OCI-LY7 (cell line): ENCODE results near the gene ERMN.

Experiments
- EZH2phosphoT487 ChIP-seq: fragments of 200-600 bp; sonication (generic); IDR thresholded peaks from 2 replicates; pipeline ENCODE4 v1.6.1; 2018; ENCODE audit warnings: low read depth, borderline replicate concordance, mild to moderate bottlenecking, mixed run types, antibody characterized with exemption, low read length, moderate library complexity, mixed read lengths
- TF ChIP-seq, protein P1 (sequence below): fragments of 200-600 bp; sonication (generic); conservative IDR thresholded peaks from 2 replicates; pipeline ENCODE4 v1.5.1; 2014; ENCODE audit warnings: mild to moderate bottlenecking, antibody characterized with exemption, low read length, moderate library complexity, mixed read lengths

GRCh38 chr2:157327200-157327599 is 1.6 kb upstream of the ERMN start:
- TF ChIP-seq, protein P1, sequence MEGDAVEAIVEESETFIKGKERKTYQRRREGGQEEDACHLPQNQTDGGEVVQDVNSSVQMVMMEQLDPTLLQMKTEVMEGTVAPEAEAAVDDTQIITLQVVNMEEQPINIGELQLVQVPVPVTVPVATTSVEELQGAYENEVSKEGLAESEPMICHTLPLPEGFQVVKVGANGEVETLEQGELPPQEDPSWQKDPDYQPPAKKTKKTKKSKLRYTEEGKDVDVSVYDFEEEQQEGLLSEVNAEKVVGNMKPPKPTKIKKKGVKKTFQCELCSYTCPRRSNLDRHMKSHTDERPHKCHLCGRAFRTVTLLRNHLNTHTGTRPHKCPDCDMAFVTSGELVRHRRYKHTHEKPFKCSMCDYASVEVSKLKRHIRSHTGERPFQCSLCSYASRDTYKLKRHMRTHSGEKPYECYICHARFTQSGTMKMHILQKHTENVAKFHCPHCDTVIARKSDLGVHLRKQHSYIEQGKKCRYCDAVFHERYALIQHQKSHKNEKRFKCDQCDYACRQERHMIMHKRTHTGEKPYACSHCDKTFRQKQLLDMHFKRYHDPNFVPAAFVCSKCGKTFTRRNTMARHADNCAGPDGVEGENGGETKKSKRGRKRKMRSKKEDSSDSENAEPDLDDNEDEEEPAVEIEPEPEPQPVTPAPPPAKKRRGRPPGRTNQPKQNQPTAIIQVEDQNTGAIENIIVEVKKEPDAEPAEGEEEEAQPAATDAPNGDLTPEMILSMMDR: no peak
- no peak for TF ChIP-seq EZH2phosphoT487
